GM23338 (cell line): ENCODE measurements around the gene SMAD9. TPM values are rescaled to one million over a fixed set of nuclear protein-coding genes. Genes with fewer than 3 reads are reported as not detected.

Source experiments
- ATAC-seq: fragments of 200-7000 bp; cut with Tn5 transposase; 3 replicates; pipeline ENCODE4 v1.9.1; 2020
- DNase-seq: peaks from one replicate; pipeline ENCODE4 v3.0.0-alpha.2; 2015; ENCODE audit warnings: low spot score
- H2AFZ ChIP-seq: fragments of 200-600 bp; sonication (generic); 2 replicates; pipeline ENCODE4 v1.8.0; 2016; ENCODE audit warnings: antibody characterized with exemption, mild to moderate bottlenecking, moderate library complexity
- H3F3A ChIP-seq: fragments of 200-600 bp; sonication (generic); replicated peaks from 2 replicates; pipeline ENCODE4 v1.8.0; 2017; ENCODE audit warnings: antibody characterized with exemption, mixed run types, low read depth
- H3K27ac ChIP-seq: fragments of 200-600 bp; sonication (generic); 2 replicates; pipeline ENCODE4 v1.6.1; 2016; ENCODE audit warnings: low read depth
- H3K27me3 ChIP-seq: fragments of 200-600 bp; sonication (generic); 2 replicates; pipeline ENCODE4 v1.8.0; 2016; ENCODE audit warnings: mild to moderate bottlenecking, mixed run types, moderate library complexity; ENCODE audit not compliant: insufficient read depth
- H3K36me3 ChIP-seq: fragments of 200-600 bp; sonication (generic); 2 replicates; pipeline ENCODE4 v1.8.0; 2016; ENCODE audit warnings: mild to moderate bottlenecking; ENCODE audit not compliant: insufficient read depth
- H3K4me1 ChIP-seq: fragments of 200-600 bp; sonication (generic); 2 replicates; pipeline ENCODE4 v1.8.0; 2016; ENCODE audit warnings: mild to moderate bottlenecking, moderate library complexity; ENCODE audit not compliant: insufficient read depth
- H3K4me2 ChIP-seq: fragments of 200-600 bp; sonication (generic); 2 replicates; pipeline ENCODE4 v1.7.1; 2017; ENCODE audit warnings: mixed run types
- H3K4me3 ChIP-seq: fragments of 200-600 bp; sonication (generic); 2 replicates; pipeline ENCODE4 v1.6.1; 2016; ENCODE audit warnings: mixed run types
- H3K79me2 ChIP-seq: fragments of 200-600 bp; sonication (generic); replicated peaks from 2 replicates; pipeline ENCODE4 v1.8.0; 2017; ENCODE audit warnings: mild to moderate bottlenecking; ENCODE audit not compliant: insufficient read depth
- H3K9me2 ChIP-seq: fragments of 200-600 bp; sonication (generic); 2 replicates; pipeline ENCODE4 v1.8.0; 2017; ENCODE audit not compliant: insufficient read depth
- H4K20me1 ChIP-seq: fragments of 200-600 bp; sonication (generic); replicated peaks from 2 replicates; pipeline ENCODE4 v1.8.0; 2017; ENCODE audit warnings: mild to moderate bottlenecking; ENCODE audit not compliant: insufficient read depth
- H3K27ac Mint-ChIP-seq: 2 replicates; pipeline ENCODE4 v1.8.0; 2020; ENCODE audit warnings: inconsistent platforms, mild to moderate bottlenecking, moderate library complexity, mixed read lengths
- H3K27me3 Mint-ChIP-seq: 3 replicates; pipeline ENCODE4 v1.8.0; 2022; ENCODE audit warnings: low read depth, mild to moderate bottlenecking, moderate library complexity, mixed read lengths, inconsistent platforms; ENCODE audit not compliant: insufficient read depth, poor library complexity
- H3K36me3 Mint-ChIP-seq: 3 replicates; pipeline ENCODE4 v1.8.0; 2021; ENCODE audit warnings: low read depth, mild to moderate bottlenecking, inconsistent platforms, moderate library complexity, mixed read lengths
- H3K4me1 Mint-ChIP-seq: 3 replicates; pipeline ENCODE4 v1.8.0; 2020; ENCODE audit warnings: mild to moderate bottlenecking, inconsistent platforms, mixed read lengths
- H3K4me3 Mint-ChIP-seq: 3 replicates; pipeline ENCODE4 v1.8.0; 2021; ENCODE audit warnings: moderate library complexity, mild to moderate bottlenecking, inconsistent platforms, mixed read lengths
- H3K9me3 Mint-ChIP-seq: 3 replicates; pipeline ENCODE4 v1.8.0; 2020; ENCODE audit warnings: moderate library complexity, mild to moderate bottlenecking, inconsistent platforms, mixed read lengths
- EZH2 ChIP-seq: fragments of 200-600 bp; sonication (generic); IDR thresholded peaks from one replicate; pipeline ENCODE4 v1.8.0; 2017; ENCODE audit warnings: antibody characterized with exemption, mild to moderate bottlenecking, low read depth; ENCODE audit not compliant: unreplicated experiment
- REST ChIP-seq: IDR thresholded peaks from one replicate; pipeline ENCODE4 v1.6.1; 2018; ENCODE audit warnings: antibody characterized with exemption; ENCODE audit not compliant: unreplicated experiment
- ZNF114 ChIP-seq: fragments of 250-450 bp; sonication (Bioruptor Pico); IDR thresholded peaks from 2 replicates; pipeline ENCODE4 v1.5.0; 2020; ENCODE audit warnings: mild to moderate bottlenecking, moderate library complexity
- ZNF462 ChIP-seq: fragments of 250-450 bp; sonication (Bioruptor Pico); IDR thresholded peaks from 2 replicates; pipeline ENCODE4 v1.5.0; 2020; ENCODE audit warnings: mild to moderate bottlenecking, moderate library complexity
- polyA plus RNA-seq: library from polyadenylated mRNA; unstranded; fragments of >200 nt; fragmentation: Nextera tagmentation; extraction: Ambion mirVana; gene quantifications from 2 replicates; pipeline ENCODE4 v1.2.1, GENCODE V29; 2016
- total RNA-seq: library from RNA; depleted of rRNA; stranded (reverse); fragments of >200 nt; shearing (Covaris generic); gene quantifications from 2 replicates; pipeline ENCODE4 v1.2.3, GENCODE V29; 2014

SMAD9 gene
- total and polyA plus RNA-seq, 2 experiments from 2014 or later, result 0.95 to 1.3 TPM

- TF ChIP-seq ZNF462 (no peak), REST (no peak)
Observed at GRCh38 chr13:36917311-36917710, 2.7 kb downstream of the SMAD9 start (continued).

- Histone ChIP-seq H3K4me2 (no peak overlapping the region), H3K9me2 (no peaks in the 10 kb centered on the region), H3K27ac (no peak overlapping the region), H2AFZ (no peak overlapping the region), H3K4me1 (peaks cover 14% of the 10 kb centered on the region), H4K20me1 (no peaks in the 10 kb centered on the region), H3K27me3 (peaks cover 38% of the 10 kb centered on the region), H3K4me3 (no peak overlapping the region), H3K36me3 (no peaks in the 10 kb centered on the region), H3K79me2 (no peaks in the 10 kb centered on the region), H3F3A (peaks cover 11% of the 10 kb centered on the region; the same call in 1 of the 2 replicates)
- no peaks in the 10 kb centered on the region for H3K36me3 Mint-ChIP-seq
- H3K27me3 Mint-ChIP-seq, result peaks cover 23% of the 10 kb centered on the region
- peaks cover 8% of the 10 kb centered on the region; the same call in 2 of the 3 replicates for H3K4me1 Mint-ChIP-seq
- no peak overlapping the region for H3K27ac Mint-ChIP-seq
- no peak overlapping the region for H3K4me3 Mint-ChIP-seq
- H3K9me3 Mint-ChIP-seq, result no peaks in the 10 kb centered on the region
- DNase-seq, result no peak
- no peak for ATAC-seq
- TF ChIP-seq EZH2 (no peak), ZNF114 (CRISPR knock-in tag) (no peak), ZNF462 (no peak)
Observed at GRCh38 chr13:36915896-36916640, 4.0 kb downstream of the SMAD9 start.
